Mammary epithelial cell (primary cell): Measurements from ENCODE around the gene HELZ2.

ENCODE experiments used
- CTCF ChIP-seq, 2 donors: IDR thresholded peaks in 1 of 2; conservative IDR thresholded peaks in 1 of 2; 2 replicates each; pipeline ENCODE4 v1.5.1; 2011 to 2012; ENCODE audit warnings: inconsistent platforms in 2 of 2, low read length in 2 of 2, mild to moderate bottlenecking in 2 of 2, control low read depth in 1 of 2, low read depth in 1 of 2; ENCODE audit not compliant: insufficient read depth in 1 of 2; ENCODE audit errors: extremely low read depth in 1 of 2
- EZH2 ChIP-seq: IDR thresholded peaks from 2 replicates; pipeline ENCODE4 v1.6.1; 2012; ENCODE audit warnings: low read length, inconsistent platforms, borderline replicate concordance

- no peak for TF ChIP-seq CTCF (conservative IDR thresholded peaks at IDR 0.05 in 1 of 2, IDR thresholded peaks at IDR 0.05 in 1 of 2; ENCODE audit: extremely low read depth in 1 of 2, insufficient read depth in 1 of 2, low read depth in 1 of 2, low read length in 2 of 2)
- no peak for TF ChIP-seq EZH2
Measured at GRCh38 chr20:63568170-63568981, 5.7 kb downstream of the HELZ2 start.
